SK-N-MC (cell line): ENCODE data around the gene ADCY2.

ENCODE experiments used
- DNase-seq: peaks from one replicate; pipeline ENCODE4 v3.0.0-alpha.2; 2011; ENCODE audit warnings: low read depth, low spot score
- H3K27ac ChIP-seq: fragments of 200-600 bp; sonication (generic); 2 replicates; pipeline ENCODE4 v1.5.1; 2016; ENCODE audit warnings: mixed run types
- H3K36me3 ChIP-seq: fragments of 200-600 bp; sonication (generic); 2 replicates; pipeline ENCODE4 v1.6.1; 2017; ENCODE audit warnings: antibody characterized with exemption, low read length, mixed read lengths; ENCODE audit not compliant: insufficient read depth
- H3K4me3 ChIP-seq: fragments of 200-600 bp; sonication (generic); 2 replicates; pipeline ENCODE4 v1.5.1; 2016
- H3K9ac ChIP-seq: fragments of 200-600 bp; sonication (generic); 2 replicates; pipeline ENCODE4 v1.8.0; 2017; ENCODE audit warnings: mixed run types, mixed read lengths; ENCODE audit not compliant: insufficient read length
- H3K9me3 ChIP-seq: fragments of 200-600 bp; sonication (generic); 2 replicates; pipeline ENCODE4 v1.6.1; 2017; ENCODE audit warnings: low read depth, mild to moderate bottlenecking, antibody characterized with exemption, low read length, moderate library complexity, mixed read lengths
- EZH2 ChIP-seq: fragments of 200-600 bp; sonication (generic); IDR thresholded peaks from one replicate; pipeline ENCODE4 v1.6.1; 2017; ENCODE audit warnings: antibody characterized with exemption
- FOXP2 ChIP-seq: optimal IDR thresholded peaks from 2 replicates; pipeline ENCODE3; 2011; ENCODE audit warnings: mild to moderate bottlenecking, moderate library complexity; ENCODE audit not compliant: insufficient read depth; ENCODE audit errors: extremely low read length, control extremely low read depth
- POLR2AphosphoS5 ChIP-seq: IDR thresholded peaks from 2 replicates; pipeline ENCODE4 v1.6.1; 2012; ENCODE audit warnings: mild to moderate bottlenecking, low read depth, low read length, borderline replicate concordance

The ADCY2 gene

DNA sequence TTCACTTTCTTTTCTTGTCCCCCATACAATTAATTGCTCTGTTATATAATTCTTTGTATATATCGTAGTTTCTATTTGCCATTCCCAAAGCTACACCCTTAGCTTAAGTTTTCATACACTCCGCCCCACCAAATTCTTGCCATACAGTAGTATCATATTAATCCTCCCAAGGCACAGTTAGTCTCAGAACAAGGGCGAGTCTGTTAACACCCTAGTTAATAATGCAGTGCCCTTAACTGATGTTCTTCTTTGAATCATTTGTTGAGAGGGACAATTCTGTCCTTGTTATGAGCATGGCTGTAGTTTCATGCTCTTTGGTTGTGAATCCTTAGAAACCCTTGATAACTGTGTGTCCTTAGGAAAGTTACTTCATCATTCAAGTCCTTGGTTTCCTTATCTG, 248.8 kb downstream of the ADCY2 start:
- DNase-seq: no peak
- Histone ChIP-seq H3K4me3 (no peak overlapping the region), H3K27ac (no peak overlapping the region), H3K36me3 (no peaks in the 10 kb centered on the region), H3K9ac (no peak overlapping the region), H3K9me3 (no peaks in the 10 kb centered on the region)
- TF ChIP-seq FOXP2: no peak
- TF ChIP-seq POLR2AphosphoS5: no peak
- TF ChIP-seq EZH2: no peak

DNA sequence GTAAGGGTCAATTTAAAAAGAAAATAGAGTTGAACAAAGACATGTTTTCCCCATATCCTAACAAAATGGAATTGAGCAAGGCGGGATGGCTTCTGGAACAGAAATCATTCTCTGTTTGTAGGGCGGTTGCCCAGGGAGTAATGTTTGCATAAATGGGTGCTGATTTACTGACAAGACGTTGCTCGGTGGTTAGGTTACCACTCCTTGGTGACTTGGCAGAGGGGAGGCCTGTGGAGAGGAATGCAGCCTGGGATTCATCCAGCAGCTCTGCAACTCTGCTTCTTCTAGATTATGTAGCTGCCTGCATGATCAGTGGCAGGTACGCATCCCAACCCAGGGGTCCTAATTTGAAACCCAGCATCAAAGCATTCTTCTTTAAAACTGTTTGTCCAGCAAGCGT, 254.8 kb downstream of the ADCY2 start:
- Histone ChIP-seq H3K27ac (no peak overlapping the region), H3K36me3 (no peaks in the 10 kb centered on the region), H3K9ac (no peak overlapping the region), H3K4me3 (no peak overlapping the region), H3K9me3 (no peaks in the 10 kb centered on the region)
- DNase-seq: no peak
- TF ChIP-seq EZH2 (no peak), FOXP2 (no peak), POLR2AphosphoS5 (no peak)

DNA sequence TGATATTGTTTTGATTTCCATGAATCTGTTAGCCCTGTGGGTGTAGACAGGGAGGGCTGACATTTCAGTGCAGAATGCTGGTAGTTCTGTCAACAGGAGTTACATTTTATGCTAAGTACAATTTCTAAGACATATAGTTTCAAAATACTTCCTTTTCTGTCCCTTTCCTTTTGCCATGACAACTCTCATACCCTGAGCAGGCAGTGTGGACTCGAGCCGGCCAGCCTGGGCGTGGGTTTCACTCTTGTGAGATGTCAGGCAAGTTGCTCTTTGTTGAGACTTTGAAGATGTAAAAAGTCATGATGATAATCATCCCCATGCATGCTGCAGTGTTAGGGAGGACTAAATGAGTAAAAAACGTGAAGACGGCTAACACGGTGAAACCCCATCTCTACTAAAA, 257.1 kb downstream of the ADCY2 start:
- TF ChIP-seq FOXP2 (no peak), EZH2 (no peak), POLR2AphosphoS5 (no peak)
- H3K9me3 ChIP-seq: no peaks in the 10 kb centered on the region
- H3K4me3 ChIP-seq: no peak overlapping the region
- no peak for DNase-seq
- H3K9ac ChIP-seq: no peak overlapping the region
- no peak overlapping the region for H3K27ac ChIP-seq
- H3K36me3 ChIP-seq: no peaks in the 10 kb centered on the region

DNA sequence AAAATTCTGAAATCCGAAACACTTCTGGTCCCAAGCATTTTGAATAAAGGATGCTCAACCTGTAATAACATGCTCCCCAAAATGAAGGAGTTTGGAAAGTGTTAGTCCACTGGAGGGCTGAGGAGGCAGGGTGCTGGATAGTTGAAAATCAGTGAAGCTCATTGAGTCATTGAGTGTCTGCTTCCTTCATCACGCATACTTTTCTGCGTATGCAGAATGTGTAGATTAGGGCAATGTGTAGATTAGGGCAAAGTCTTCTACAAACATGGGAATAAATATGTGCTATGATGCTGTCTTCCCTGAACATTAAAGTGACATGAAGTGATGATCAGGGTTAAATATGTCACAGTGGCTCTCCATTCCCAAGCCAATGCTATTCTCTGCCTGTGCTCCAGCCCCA, 261.2 kb downstream of the ADCY2 start:
- Histone ChIP-seq H3K9me3 (no peaks in the 10 kb centered on the region), H3K36me3 (no peaks in the 10 kb centered on the region), H3K4me3 (no peak overlapping the region), H3K9ac (no peak overlapping the region), H3K27ac (no peak overlapping the region)
- no peak for TF ChIP-seq POLR2AphosphoS5
- no peak for TF ChIP-seq FOXP2
- TF ChIP-seq EZH2: no peak
- no peak for DNase-seq

DNA sequence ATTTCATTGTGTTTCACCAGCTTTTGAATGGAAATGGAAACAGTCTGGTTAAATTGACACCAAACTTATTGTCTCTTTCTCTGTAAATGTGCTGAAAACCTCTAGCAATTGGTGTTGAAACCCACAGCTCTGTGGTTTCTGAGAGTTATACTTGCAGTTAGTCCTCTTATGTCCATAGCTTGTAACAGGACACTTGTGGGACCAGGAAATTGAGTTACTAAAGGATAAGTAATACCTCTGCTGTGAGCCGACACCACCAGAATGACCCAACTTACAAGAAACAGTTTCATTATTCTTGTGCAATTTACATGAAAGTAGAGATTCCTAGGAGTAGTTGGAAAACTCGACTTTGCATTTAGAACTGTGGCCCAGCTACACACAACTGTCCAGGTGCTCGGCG, 263.5 kb downstream of the ADCY2 start:
- no peaks in the 10 kb centered on the region for H3K9me3 ChIP-seq
- no peak overlapping the region for H3K4me3 ChIP-seq
- no peaks in the 10 kb centered on the region for H3K36me3 ChIP-seq
- no peak overlapping the region for H3K27ac ChIP-seq
- TF ChIP-seq EZH2: no peak
- no peak for DNase-seq
- H3K9ac ChIP-seq: no peak overlapping the region

DNA sequence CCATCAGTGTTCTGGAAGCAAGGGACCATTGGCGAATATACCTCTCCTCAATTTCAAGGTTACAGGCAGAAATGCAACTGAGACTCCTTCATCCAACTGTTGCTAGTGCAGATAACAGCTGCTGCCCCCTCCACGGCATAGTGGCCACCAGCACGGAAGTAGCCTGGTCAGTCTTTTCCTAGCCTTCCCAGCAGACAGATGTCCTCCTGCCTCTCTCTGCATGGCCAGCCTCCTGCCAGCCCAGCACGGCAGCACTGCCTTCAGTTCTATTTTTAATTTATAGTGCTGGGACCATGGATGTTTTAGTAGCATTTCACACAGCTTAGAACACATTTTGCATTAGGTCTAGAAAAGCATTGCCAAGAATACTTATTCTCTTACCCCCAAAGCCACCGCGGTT, 266.4 kb downstream of the ADCY2 start:
- TF ChIP-seq EZH2 (no peak), POLR2AphosphoS5 (no peak), FOXP2 (no peak)
- Histone ChIP-seq H3K27ac (no peak overlapping the region), H3K36me3 (no peaks in the 10 kb centered on the region), H3K9ac (no peak overlapping the region), H3K4me3 (no peak overlapping the region), H3K9me3 (no peaks in the 10 kb centered on the region)
- no peak for DNase-seq

DNA sequence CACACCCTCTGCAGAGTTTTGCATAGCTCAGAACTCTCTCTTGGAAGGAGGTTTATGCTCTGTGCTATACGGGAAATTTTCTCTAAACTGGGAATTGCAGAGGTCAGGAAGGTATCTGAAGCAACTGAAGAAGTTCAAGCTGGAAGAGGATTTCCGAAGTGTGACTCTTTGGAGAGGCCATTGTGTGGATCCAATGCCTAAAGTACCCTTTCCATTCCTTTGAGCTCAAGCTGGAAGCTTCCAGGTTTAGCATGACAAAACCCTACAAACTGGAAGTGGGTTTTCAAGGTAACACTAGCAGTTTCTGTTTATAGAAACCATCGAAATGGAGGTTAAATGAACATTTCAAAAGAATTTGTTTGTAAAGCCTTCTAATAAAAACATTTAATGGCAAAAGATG, 267.9 kb downstream of the ADCY2 start:
- no peaks in the 10 kb centered on the region for H3K9me3 ChIP-seq
- H3K36me3 ChIP-seq: no peaks in the 10 kb centered on the region
- no peak overlapping the region for H3K4me3 ChIP-seq
- DNase-seq: no peak
- TF ChIP-seq POLR2AphosphoS5: no peak
- no peak for TF ChIP-seq EZH2
- TF ChIP-seq FOXP2: no peak
- H3K9ac ChIP-seq: no peak overlapping the region
- H3K27ac ChIP-seq: no peak overlapping the region

DNA sequence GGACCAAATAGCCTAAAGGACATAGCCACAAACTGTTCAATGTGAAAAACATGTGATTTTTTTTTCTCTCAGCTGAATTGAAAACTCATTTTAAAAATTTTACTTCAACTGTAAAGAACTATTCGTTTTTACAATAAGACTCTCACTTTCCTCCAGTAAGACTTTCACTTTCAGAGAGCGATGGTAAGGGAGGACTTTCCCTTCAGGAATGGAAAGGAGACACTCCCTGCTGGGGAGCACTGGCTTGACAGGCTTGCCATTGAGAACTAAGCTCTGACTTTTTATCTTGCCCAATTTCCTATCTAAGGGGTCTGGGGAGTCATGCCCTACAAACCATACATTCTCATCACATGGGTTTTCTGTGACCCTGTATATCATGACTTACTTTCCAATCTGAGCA, 268.3 kb downstream of the ADCY2 start:
- no peak for DNase-seq
- Histone ChIP-seq H3K9ac (no peak overlapping the region), H3K9me3 (no peaks in the 10 kb centered on the region), H3K4me3 (no peak overlapping the region), H3K36me3 (no peaks in the 10 kb centered on the region), H3K27ac (no peak overlapping the region)
- TF ChIP-seq POLR2AphosphoS5 (no peak), EZH2 (no peak), FOXP2 (no peak)

DNA sequence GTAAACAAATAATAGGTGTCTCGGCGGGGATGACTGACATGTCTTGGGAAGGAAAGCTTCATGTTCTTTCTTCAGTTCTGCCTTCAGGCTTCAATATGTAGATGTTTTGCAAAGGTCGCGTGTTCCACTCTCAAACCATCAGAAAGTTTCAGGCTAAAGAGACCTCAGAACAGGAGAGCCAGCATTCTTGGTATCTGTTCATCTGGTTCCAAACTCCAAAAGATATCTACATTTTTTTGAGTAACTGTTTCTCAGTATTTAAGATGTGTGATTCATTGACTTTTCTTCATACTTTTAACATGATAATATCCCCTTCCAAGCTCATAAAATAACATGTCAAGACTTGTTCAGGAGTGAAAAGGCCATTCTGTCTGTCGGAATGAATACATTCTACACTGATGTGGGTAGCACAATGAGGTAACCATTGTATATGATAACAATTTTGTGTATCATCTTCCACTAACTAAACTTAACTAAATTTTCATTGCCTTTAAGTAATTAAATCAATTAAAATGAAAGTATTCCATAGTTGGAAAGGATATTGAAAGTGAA, 271.4 kb downstream of the ADCY2 start:
- H3K4me3 ChIP-seq: no peak overlapping the region
- DNase-seq: no peak
- H3K9me3 ChIP-seq: no peaks in the 10 kb centered on the region
- no peak overlapping the region for H3K27ac ChIP-seq
- H3K36me3 ChIP-seq: no peaks in the 10 kb centered on the region
- TF ChIP-seq FOXP2: no peak
- no peak for TF ChIP-seq POLR2AphosphoS5
- TF ChIP-seq EZH2: no peak
- H3K9ac ChIP-seq: no peak overlapping the region

DNA sequence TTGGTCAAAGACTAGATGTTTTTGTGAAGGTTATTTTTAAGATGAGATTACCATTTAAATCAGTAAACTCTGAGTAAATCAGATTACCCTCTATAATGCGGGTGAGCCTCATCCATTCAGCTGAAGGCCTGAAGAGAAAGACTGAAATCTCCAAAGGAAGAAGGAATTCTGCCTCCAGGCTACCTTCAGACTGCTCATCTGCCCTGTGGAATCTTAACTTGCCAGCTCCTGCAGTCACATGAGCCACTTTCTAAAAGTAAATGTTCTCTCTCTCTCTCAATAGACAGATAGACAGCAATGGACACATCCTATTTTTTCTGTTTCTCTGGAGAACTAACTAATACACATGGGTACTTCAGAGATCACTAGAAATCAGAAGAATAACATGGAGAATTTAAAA, 272.2 kb downstream of the ADCY2 start:
- Histone ChIP-seq H3K9me3 (no peaks in the 10 kb centered on the region), H3K4me3 (no peak overlapping the region), H3K27ac (no peak overlapping the region), H3K36me3 (no peaks in the 10 kb centered on the region), H3K9ac (no peak overlapping the region)
- no peak for DNase-seq
- TF ChIP-seq POLR2AphosphoS5 (no peak), FOXP2 (no peak), EZH2 (no peak)
